DND-41 (cell line): ENCODE results near the gene TPPP3.

Experiments
- ATAC-seq: fragments of 200-7000 bp; cut with Tn5 transposase; 3 replicates; pipeline ENCODE4 v1.9.1; 2021; ENCODE audit warnings: low read depth; ENCODE audit not compliant: insufficient read depth
- DNase-seq: peaks from one replicate; pipeline ENCODE4 v3.0.0-alpha.2; 2020
- H2AFZ ChIP-seq: 2 replicates; pipeline ENCODE4 v1.6.0; 2012; ENCODE audit warnings: low read depth, low read length
- H3K27ac ChIP-seq: 2 replicates; pipeline ENCODE4 v1.5.1; 2012; ENCODE audit warnings: low read length, inconsistent platforms
- H3K27me3 ChIP-seq: fragments of 200-600 bp; sonication (generic); 2 replicates; pipeline ENCODE4 v1.6.0; 2012; ENCODE audit warnings: low read length, mild to moderate bottlenecking, inconsistent platforms; ENCODE audit not compliant: insufficient read depth, poor library complexity
- H3K36me3 ChIP-seq: 2 replicates; pipeline ENCODE4 v1.5.1; 2012; ENCODE audit warnings: low read length, inconsistent platforms; ENCODE audit not compliant: insufficient read depth
- H3K4me1 ChIP-seq: 2 replicates; pipeline ENCODE4 v1.5.1; 2012; ENCODE audit warnings: mild to moderate bottlenecking, low read length; ENCODE audit not compliant: insufficient read depth
- H3K4me2 ChIP-seq: 2 replicates; pipeline ENCODE4 v1.6.0; 2012; ENCODE audit warnings: mild to moderate bottlenecking, moderate library complexity, low read length, inconsistent platforms; ENCODE audit not compliant: insufficient read depth
- H3K4me3 ChIP-seq, 2 experiments: fragments of 200-600 bp in 1 of 2; shearing (Covaris generic) in 1 of 2; 2 replicates each; pipeline ENCODE4 v1.5.1; 2012 to 2016; ENCODE audit warnings: inconsistent platforms in 2 of 2, low read length in 2 of 2, mild to moderate bottlenecking in 2 of 2, low read depth in 1 of 2, moderate library complexity in 1 of 2
- H3K79me2 ChIP-seq: 2 replicates; pipeline ENCODE4 v1.6.0; 2012; ENCODE audit warnings: low read length, inconsistent platforms; ENCODE audit not compliant: insufficient read depth
- H3K9ac ChIP-seq: 2 replicates; pipeline ENCODE4 v1.6.0; 2012; ENCODE audit warnings: low read depth, mild to moderate bottlenecking, inconsistent platforms, low read length, moderate library complexity
- H3K9me3 ChIP-seq: 2 replicates; pipeline ENCODE4 v1.5.1; 2012; ENCODE audit warnings: low read length, moderate library complexity, mild to moderate bottlenecking, inconsistent platforms; ENCODE audit not compliant: insufficient read depth, severe bottlenecking
- H4K20me1 ChIP-seq: 2 replicates; pipeline ENCODE4 v1.6.0; 2012; ENCODE audit warnings: low read length; ENCODE audit not compliant: insufficient read depth
- EZH2 ChIP-seq: IDR thresholded peaks from 3 replicates; pipeline ENCODE4 v1.6.1; 2012; ENCODE audit warnings: borderline replicate concordance, low read depth, mild to moderate bottlenecking, moderate library complexity, low read length, inconsistent platforms; ENCODE audit not compliant: severe bottlenecking
- TF ChIP-seq, protein P1 (sequence below): IDR thresholded peaks from 2 replicates; pipeline ENCODE4 v1.5.1; 2012; ENCODE audit warnings: borderline replicate concordance, low read length, moderate library complexity, mild to moderate bottlenecking; ENCODE audit not compliant: poor library complexity, severe bottlenecking; ENCODE audit errors: extremely low read depth

The TPPP3 gene

DNA sequence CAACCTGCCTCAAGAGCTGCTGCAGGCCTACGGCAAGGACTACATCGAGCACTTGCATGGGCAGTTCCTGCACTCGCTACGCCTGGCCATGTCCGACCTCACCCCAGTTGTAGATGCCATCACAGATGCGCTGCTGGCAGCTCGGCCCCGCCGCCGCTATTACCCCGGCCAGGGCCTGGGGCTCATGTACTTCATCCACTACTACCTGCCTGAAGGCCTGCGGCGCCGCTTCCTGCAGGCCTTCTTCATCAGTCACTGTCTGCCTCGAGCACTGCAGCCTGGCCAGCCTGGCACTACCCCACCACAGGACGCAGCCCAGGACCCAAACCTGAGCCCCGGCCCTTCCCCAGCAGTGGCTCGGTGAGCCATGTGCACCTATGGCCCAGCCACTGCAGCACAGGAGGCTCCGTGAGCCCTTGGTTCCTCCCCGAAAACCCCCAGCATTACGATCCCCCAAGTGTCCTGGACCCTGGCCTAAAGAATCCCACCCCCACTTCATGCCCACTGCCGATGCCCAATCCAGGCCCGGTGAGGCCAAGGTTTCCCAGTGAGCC lies 43.4 kb upstream of the TPPP3 start:
- peaks cover 13% of the 10 kb centered on the region; the same call in 1 of the 2 replicates for H4K20me1 ChIP-seq
- H3K4me3 ChIP-seq = no peak overlapping the region
- no peaks in the 10 kb centered on the region for H3K27me3 ChIP-seq
- no peak overlapping the region for H3K9ac ChIP-seq
- no peaks in the 10 kb centered on the region for H3K4me1 ChIP-seq
- H3K27ac ChIP-seq = no peak overlapping the region
- no peaks in the 10 kb centered on the region for H3K9me3 ChIP-seq
- TF ChIP-seq, protein P1, sequence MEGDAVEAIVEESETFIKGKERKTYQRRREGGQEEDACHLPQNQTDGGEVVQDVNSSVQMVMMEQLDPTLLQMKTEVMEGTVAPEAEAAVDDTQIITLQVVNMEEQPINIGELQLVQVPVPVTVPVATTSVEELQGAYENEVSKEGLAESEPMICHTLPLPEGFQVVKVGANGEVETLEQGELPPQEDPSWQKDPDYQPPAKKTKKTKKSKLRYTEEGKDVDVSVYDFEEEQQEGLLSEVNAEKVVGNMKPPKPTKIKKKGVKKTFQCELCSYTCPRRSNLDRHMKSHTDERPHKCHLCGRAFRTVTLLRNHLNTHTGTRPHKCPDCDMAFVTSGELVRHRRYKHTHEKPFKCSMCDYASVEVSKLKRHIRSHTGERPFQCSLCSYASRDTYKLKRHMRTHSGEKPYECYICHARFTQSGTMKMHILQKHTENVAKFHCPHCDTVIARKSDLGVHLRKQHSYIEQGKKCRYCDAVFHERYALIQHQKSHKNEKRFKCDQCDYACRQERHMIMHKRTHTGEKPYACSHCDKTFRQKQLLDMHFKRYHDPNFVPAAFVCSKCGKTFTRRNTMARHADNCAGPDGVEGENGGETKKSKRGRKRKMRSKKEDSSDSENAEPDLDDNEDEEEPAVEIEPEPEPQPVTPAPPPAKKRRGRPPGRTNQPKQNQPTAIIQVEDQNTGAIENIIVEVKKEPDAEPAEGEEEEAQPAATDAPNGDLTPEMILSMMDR = no peak
- no peak for TF ChIP-seq EZH2
- H3K36me3 ChIP-seq = peaks cover 24% of the 10 kb centered on the region
- DNase-seq = no peak
- no peak overlapping the region for H2AFZ ChIP-seq
- ATAC-seq = no peak
- no peak overlapping the region for H3K4me2 ChIP-seq
- H3K79me2 ChIP-seq = no peaks in the 10 kb centered on the region

DNA sequence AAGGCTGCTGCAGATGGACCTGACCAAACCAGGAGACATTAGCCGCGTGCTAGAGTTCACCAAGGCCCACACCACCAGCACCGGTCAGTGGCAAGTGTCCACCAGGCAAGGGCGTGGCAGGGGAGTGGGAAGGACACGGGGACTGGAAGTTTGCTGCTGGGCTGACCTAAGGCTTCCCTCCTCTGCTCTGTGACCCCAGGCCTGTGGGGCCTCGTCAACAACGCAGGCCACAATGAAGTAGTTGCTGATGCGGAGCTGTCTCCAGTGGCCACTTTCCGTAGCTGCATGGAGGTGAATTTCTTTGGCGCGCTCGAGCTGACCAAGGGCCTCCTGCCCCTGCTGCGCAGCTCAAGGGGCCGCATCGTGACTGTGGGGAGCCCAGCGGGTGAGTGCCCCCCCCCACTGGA lies 42.5 kb upstream of the TPPP3 start:
- H3K27ac ChIP-seq = no peak overlapping the region
- no peak overlapping the region for H2AFZ ChIP-seq
- H3K4me2 ChIP-seq = no peak overlapping the region
- no peak overlapping the region for H3K4me3 ChIP-seq
- TF ChIP-seq, protein P1 = no peak
- H3K9me3 ChIP-seq = no peaks in the 10 kb centered on the region
- H3K79me2 ChIP-seq = no peaks in the 10 kb centered on the region
- H3K27me3 ChIP-seq = no peaks in the 10 kb centered on the region
- peaks cover 24% of the 10 kb centered on the region for H3K36me3 ChIP-seq
- no peak for DNase-seq
- H4K20me1 ChIP-seq = peaks cover 12% of the 10 kb centered on the region; the same call in 1 of the 2 replicates
- no peak overlapping the region for H3K9ac ChIP-seq
- no peaks in the 10 kb centered on the region for H3K4me1 ChIP-seq
- no peak for ATAC-seq

DNA sequence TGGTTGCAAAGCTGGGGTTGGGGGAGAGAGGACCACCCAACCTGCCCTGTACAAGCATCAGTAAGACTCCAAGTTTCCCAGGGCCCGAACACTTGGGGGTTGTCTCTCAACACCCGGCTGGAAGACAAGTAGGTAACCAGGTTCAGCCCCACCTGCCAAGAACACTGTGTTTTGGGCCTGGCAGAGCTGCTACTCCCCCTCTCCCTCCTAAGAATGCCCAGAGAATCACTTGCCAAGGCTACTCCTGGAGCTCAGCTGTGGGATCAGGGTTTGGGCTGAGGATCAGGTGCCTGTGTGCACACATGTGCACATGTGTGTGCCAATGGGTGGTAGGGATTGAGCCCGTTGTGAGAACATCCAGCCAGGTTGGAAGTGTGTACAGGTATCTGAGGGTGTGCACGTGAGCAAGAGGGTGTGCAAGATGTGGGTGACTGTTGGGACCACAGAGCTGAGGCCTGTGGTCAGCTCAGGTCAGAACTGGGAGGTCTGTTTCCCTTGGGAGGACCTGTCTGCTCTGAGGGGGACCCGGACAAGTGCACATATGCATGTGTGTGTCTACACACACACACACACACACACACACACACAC lies 39.9 kb upstream of the TPPP3 start:
- Histone ChIP-seq H3K9ac (no peak overlapping the region), H3K4me1 (no peaks in the 10 kb centered on the region), H4K20me1 (peaks cover 15% of the 10 kb centered on the region), H3K79me2 (no peaks in the 10 kb centered on the region), H3K9me3 (no peaks in the 10 kb centered on the region), H3K27ac (no peak overlapping the region), H3K4me2 (no peak overlapping the region), H2AFZ (no peak overlapping the region), H3K36me3 (peaks cover 11% of the 10 kb centered on the region), H3K27me3 (peaks cover 23% of the 10 kb centered on the region), H3K4me3 (no peak overlapping the region)
- no peak for DNase-seq
- ATAC-seq = no peak
- no peak for TF ChIP-seq EZH2
- TF ChIP-seq, protein P1 = no peak

DNA sequence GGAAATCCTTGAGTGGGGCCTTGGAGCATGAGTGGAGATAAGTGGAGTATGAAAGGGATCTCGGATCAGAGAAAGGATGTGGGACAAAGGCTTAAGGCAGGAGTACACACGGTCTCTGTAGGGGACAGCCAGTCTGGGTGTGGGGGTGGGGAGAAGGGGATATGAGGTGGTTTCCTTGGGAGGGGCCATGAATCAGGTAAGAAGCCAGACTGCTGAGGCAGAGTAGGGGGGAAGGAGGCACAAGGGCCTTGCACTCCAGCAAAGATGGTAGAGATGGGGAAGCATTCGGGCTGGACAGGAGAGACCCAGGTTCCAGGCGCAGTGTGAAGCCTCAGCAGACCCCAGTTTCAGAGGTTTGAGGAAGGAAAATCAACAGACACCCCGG lies 39.2 kb upstream of the TPPP3 start:
- no peak for DNase-seq
- Histone ChIP-seq H3K4me2 (no peak overlapping the region), H3K27ac (no peak overlapping the region), H3K27me3 (peaks cover 29% of the 10 kb centered on the region), H2AFZ (no peak overlapping the region), H3K79me2 (no peaks in the 10 kb centered on the region), H3K4me1 (no peaks in the 10 kb centered on the region), H4K20me1 (peaks cover 20% of the 10 kb centered on the region), H3K4me3 (no peak overlapping the region), H3K9me3 (no peaks in the 10 kb centered on the region), H3K9ac (no peak overlapping the region), H3K36me3 (peaks cover 5% of the 10 kb centered on the region; the same call in 1 of the 2 replicates)
- no peak for ATAC-seq
- TF ChIP-seq, protein P1 = no peak
- TF ChIP-seq EZH2 = no peak
